Adrenal gland (tissue), 5 donors: ENCODE data around the gene SCNN1G.

Experiments used
- POLR2A ChIP-seq, 2 donors: fragments of 450-650 bp; IDR thresholded peaks; one replicate each; pipeline ENCODE4 v1.6.1; 2017; ENCODE audit warnings: antibody characterized with exemption in 2 of 2, mild to moderate bottlenecking in 2 of 2, moderate library complexity in 1 of 2
- TF ChIP-seq, protein P1 (sequence below), 6 experiments: fragments of 450-650 bp in 4 of 6; fragments of 200-600 bp in 2 of 6; sonication (generic) in 1 of 6; IDR thresholded peaks; 1 replicate in 5 of 6; 2 replicates in 1 of 6; pipeline versions ENCODE4 v1.5.1 to v1.8.0; 2016 to 2021; ENCODE audit warnings: antibody characterized with exemption in 6 of 6, mild to moderate bottlenecking in 2 of 6, moderate library complexity in 1 of 6
- donor health status: DM: no; HTN: no; CAD: no.

DNA sequence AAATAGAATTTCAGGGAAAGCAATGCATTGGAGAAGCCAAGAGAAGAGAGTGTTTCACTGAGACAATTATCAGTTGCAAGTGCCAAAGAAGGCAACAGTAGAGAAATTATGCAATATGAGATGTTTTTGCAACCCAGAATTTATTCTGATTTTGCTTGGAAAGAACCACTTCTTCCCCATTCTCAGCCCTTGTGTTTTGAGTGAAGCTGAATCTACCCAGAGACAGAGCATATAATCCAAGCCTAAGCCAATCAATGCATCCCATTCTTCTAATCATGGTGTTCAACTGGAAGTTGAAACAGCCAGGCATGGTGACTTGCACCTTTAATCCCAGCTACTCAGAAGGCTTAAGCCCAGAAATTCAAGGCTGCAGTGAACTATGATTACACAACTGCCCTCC, 6.9 kb upstream of the SCNN1G start:
- TF ChIP-seq, protein P1, sequence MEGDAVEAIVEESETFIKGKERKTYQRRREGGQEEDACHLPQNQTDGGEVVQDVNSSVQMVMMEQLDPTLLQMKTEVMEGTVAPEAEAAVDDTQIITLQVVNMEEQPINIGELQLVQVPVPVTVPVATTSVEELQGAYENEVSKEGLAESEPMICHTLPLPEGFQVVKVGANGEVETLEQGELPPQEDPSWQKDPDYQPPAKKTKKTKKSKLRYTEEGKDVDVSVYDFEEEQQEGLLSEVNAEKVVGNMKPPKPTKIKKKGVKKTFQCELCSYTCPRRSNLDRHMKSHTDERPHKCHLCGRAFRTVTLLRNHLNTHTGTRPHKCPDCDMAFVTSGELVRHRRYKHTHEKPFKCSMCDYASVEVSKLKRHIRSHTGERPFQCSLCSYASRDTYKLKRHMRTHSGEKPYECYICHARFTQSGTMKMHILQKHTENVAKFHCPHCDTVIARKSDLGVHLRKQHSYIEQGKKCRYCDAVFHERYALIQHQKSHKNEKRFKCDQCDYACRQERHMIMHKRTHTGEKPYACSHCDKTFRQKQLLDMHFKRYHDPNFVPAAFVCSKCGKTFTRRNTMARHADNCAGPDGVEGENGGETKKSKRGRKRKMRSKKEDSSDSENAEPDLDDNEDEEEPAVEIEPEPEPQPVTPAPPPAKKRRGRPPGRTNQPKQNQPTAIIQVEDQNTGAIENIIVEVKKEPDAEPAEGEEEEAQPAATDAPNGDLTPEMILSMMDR (IDR thresholded peaks at IDR 0.05) = no peak
- no peak for TF ChIP-seq POLR2A (IDR thresholded peaks at IDR 0.05)
